Type B pancreatic cell (in vitro differentiated cells): ENCODE results near the gene RPS15. TPM values are rescaled to one million over a fixed set of nuclear protein-coding genes. Genes with fewer than 3 reads are reported as not detected.

Source experiments
- DNase-seq: peaks from one replicate; pipeline ENCODE4 v3.0.0; 2021; ENCODE audit warnings: mixed read lengths; ENCODE audit not compliant: unreplicated experiment; ENCODE audit errors: extremely low spot score
- H3K27ac Mint-ChIP-seq: 2 replicates; pipeline ENCODE4 v1.8.0; 2021; ENCODE audit warnings: mild to moderate bottlenecking, mixed read lengths
- H3K27me3 Mint-ChIP-seq: 2 replicates; pipeline ENCODE4 v1.8.0; 2021; ENCODE audit warnings: mixed read lengths
- H3K36me3 Mint-ChIP-seq: 2 replicates; pipeline ENCODE4 v1.8.0; 2021; ENCODE audit warnings: mixed read lengths
- H3K4me1 Mint-ChIP-seq: one replicate; pipeline ENCODE4 v1.8.0; 2021; ENCODE audit warnings: mixed read lengths; ENCODE audit not compliant: unreplicated experiment
- H3K4me3 Mint-ChIP-seq: 2 replicates; pipeline ENCODE4 v1.8.0; 2021; ENCODE audit warnings: mild to moderate bottlenecking, mixed read lengths
- H3K9me3 Mint-ChIP-seq: 2 replicates; pipeline ENCODE4 v1.8.0; 2021; ENCODE audit warnings: mixed read lengths
- CTCF ChIP-seq: fragments of 200-600 bp; sonication (generic); conservative IDR thresholded peaks from 2 replicates; pipeline ENCODE4 v1.5.0; 2021; ENCODE audit warnings: antibody characterized with exemption, mild to moderate bottlenecking
- total RNA-seq: library from RNA; stranded (reverse); gene quantifications from 2 replicates; pipeline ENCODE4 v1.2.1, GENCODE V29; 2021; ENCODE audit warnings: low replicate concordance

The RPS15 gene
- total RNA-seq, 1 donor from 2014 or later: 1,344 TPM

- Mint-ChIP-seq H3K9me3 (no peaks in the 10 kb centered on the region), H3K4me1 (peaks cover 41% of the 10 kb centered on the region), H3K27me3 (peaks cover 4% of the 10 kb centered on the region), H3K27ac (peak overlapping the region; percentile 63), H3K4me3 (no peak overlapping the region), H3K36me3 (peaks cover 3% of the 10 kb centered on the region)
- DNase-seq: no peak
- no peak for TF ChIP-seq CTCF
These were observed 26.7 kb upstream of the RPS15 start for GRCh38 chr19:1411255-1412191.

GRCh38 chr19:1412323-1412923 is 25.8 kb upstream of the RPS15 start:
- Mint-ChIP-seq H3K9me3 (no peaks in the 10 kb centered on the region), H3K36me3 (peaks cover 3% of the 10 kb centered on the region), H3K27me3 (peaks cover 4% of the 10 kb centered on the region), H3K4me3 (no peak overlapping the region), H3K27ac (peak overlapping the region; percentile 63), H3K4me1 (peaks cover 42% of the 10 kb centered on the region)
- no peak for TF ChIP-seq CTCF
- DNase-seq: no peak

- Mint-ChIP-seq H3K9me3 (no peaks in the 10 kb centered on the region), H3K4me3 (peak overlapping the region; percentile 25), H3K27ac (peak overlapping the region; percentile 88), H3K36me3 (peaks cover 3% of the 10 kb centered on the region), H3K4me1 (peaks cover 47% of the 10 kb centered on the region), H3K27me3 (peaks cover 4% of the 10 kb centered on the region)
- DNase-seq: no peak
- TF ChIP-seq CTCF: no peak
These were observed 25.0 kb upstream of the RPS15 start for GRCh38 chr19:1412995-1413800.

- H3K27me3 Mint-ChIP-seq: peaks cover 4% of the 10 kb centered on the region
- no peaks in the 10 kb centered on the region for H3K9me3 Mint-ChIP-seq
- TF ChIP-seq CTCF: no peak
- H3K4me1 Mint-ChIP-seq: peaks cover 28% of the 10 kb centered on the region
- H3K4me3 Mint-ChIP-seq: peak overlapping the region; percentile 84
- H3K36me3 Mint-ChIP-seq: peaks cover 8% of the 10 kb centered on the region
- peak overlapping the region; percentile 96 for H3K27ac Mint-ChIP-seq
- DNase-seq: no peak
These were observed 22.0 kb upstream of the RPS15 start for GRCh38 chr19:1416014-1416841.

GRCh38 chr19:1417145-1417544 is 21.1 kb upstream of the RPS15 start:
- no peak for DNase-seq
- no peak for TF ChIP-seq CTCF
- Mint-ChIP-seq H3K4me3 (peak overlapping the region; percentile 50), H3K27me3 (peaks cover 4% of the 10 kb centered on the region), H3K36me3 (peaks cover 8% of the 10 kb centered on the region), H3K27ac (peak overlapping the region; percentile 83), H3K9me3 (no peaks in the 10 kb centered on the region), H3K4me1 (peaks cover 28% of the 10 kb centered on the region)
